Gastroesophageal sphincter (tissue), 3 donors: ENCODE results near the gene FBF1.

Experiments
- POLR2A ChIP-seq, 2 donors: fragments of 450-650 bp; IDR thresholded peaks; one replicate each; pipeline ENCODE4 v1.6.1; 2017; ENCODE audit warnings: antibody characterized with exemption in 2 of 2, mild to moderate bottlenecking in 2 of 2, moderate library complexity in 1 of 2
- TF ChIP-seq, protein P1 (sequence below), 4 experiments: fragments of 200-600 bp in 2 of 4; fragments of 450-650 bp in 2 of 4; sonication (generic) in 1 of 4; IDR thresholded peaks; one replicate each; pipeline ENCODE4 v1.5.1; 2017 to 2019; ENCODE audit warnings: antibody characterized with exemption in 4 of 4, mild to moderate bottlenecking in 2 of 4, moderate library complexity in 2 of 4

DNA sequence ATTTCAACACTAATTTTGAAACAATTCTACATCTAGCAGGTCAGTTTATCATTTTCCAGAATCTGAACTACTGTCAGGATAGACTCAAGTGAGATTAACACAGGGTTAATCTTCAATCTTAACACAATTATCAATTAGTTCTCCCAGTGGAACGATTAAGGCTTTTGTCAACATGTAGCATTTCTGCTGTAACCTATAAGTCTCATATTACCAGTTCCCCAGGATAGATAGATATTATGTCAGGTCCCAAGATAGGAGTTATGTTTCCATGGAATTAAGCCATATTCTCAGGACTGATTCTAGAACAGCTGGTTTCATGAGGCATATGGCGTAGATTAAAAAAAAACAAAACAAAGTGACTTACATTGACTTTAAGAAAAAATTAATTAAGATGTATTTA, 4.4 kb upstream of the FBF1 start:
- TF ChIP-seq, protein P1, sequence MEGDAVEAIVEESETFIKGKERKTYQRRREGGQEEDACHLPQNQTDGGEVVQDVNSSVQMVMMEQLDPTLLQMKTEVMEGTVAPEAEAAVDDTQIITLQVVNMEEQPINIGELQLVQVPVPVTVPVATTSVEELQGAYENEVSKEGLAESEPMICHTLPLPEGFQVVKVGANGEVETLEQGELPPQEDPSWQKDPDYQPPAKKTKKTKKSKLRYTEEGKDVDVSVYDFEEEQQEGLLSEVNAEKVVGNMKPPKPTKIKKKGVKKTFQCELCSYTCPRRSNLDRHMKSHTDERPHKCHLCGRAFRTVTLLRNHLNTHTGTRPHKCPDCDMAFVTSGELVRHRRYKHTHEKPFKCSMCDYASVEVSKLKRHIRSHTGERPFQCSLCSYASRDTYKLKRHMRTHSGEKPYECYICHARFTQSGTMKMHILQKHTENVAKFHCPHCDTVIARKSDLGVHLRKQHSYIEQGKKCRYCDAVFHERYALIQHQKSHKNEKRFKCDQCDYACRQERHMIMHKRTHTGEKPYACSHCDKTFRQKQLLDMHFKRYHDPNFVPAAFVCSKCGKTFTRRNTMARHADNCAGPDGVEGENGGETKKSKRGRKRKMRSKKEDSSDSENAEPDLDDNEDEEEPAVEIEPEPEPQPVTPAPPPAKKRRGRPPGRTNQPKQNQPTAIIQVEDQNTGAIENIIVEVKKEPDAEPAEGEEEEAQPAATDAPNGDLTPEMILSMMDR (IDR thresholded peaks at IDR 0.05) = no peak
- TF ChIP-seq POLR2A (IDR thresholded peaks at IDR 0.05) = no peak
